ENCODE results near the gene PDE2A.

PDE2A gene

DNA sequence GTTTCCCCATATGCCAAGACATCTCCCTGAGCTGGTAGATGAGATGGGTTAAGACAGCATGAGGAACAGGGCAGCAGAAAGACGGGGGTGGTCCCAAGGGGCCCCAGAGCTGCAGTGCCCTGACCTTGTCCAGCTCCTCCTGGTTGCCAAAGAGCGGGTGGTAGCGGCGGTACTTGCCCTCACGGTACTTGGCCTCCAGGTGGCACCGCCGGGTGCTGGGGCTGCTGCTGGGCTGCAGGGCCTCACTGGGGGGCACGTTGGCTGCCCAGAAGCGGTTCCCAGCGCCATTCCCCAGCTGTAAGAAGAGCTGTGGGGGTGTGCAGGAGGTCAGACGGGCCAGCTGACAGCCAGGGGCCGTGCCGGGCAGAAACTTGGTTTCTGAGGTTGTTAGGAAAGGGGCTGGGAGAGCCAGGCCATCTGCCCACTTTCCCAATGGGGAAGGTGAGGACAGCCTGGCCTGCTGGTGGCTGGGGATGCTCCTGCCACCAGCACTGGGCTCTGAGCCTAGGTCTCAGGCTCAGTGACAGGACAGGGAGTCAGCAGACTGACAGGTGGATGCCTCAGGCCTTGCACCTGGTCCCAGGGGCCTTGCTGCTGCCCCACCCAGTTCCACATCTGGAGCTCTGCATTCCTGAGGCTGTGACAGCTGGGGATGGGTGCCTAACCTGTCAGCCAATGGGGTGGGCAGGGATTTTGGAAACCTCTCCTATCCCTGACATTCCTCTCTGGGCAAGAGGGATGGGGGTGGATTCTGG, 30.0 kb upstream of the PDE2A start:
- DNase-seq, result no peak

DNA sequence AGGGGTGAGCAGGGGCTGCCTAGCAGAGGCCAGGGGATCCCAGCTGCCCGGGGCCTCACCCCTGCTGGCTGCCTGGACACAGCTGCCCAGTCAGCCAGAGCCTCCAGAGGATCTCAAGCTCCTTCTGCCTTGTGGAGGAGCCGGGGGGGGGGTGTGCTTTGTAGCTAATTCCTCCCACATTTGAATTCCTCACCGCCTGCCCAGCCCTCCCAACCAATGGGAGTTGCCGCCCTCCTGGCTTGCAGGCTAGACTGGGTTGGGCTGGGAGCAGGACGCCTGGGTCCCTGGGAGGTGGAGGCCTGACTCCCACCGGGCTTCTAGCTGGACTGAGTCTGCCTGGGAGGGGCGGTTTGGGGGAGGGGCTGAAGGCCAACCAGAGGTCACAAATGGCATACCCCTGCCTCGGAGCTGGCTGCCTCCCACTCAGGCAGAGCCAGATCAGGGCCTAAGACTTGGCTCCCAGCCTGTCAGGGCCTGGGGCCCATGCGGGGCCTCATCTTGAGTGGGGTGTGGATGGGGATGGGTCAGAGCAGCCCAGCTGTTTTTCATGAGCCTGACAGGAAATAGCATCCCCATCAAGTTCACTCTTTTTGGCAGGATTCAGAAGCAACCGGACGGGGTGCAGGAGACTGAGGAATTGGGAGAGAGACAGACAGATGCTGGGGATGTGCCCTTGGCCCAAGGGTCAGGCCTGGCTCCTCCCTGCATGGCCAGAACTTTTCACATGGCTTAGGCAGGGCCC, 29.2 kb upstream of the PDE2A start:
- no peak for DNase-seq

GRCh38 chr11:72702577-72703241, 28.5 kb upstream of the PDE2A start:
- DNase-seq, result no peak

DNA sequence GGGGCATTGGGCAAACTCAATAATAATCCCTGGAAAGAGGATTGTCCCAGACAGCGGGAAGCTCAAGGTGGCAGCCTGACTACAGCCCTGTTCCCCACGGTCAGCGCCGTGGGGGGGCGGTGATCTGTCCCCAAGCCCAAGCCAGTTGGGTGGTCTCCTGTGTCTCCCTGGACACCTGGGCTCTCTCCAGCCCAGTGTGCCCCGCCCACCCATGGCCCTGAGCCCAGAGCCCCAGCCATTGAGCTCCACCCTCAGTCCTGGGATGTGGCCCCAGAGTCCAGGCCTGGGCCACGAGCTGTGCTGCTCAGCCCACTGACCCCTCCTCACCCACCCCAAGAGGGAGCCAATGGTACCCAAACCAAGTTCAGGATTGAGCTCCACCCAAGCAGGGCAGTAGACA, 27.9 kb upstream of the PDE2A start:
- no peak for DNase-seq

GRCh38 chr11:72701466-72701865, 27.2 kb upstream of the PDE2A start:
- no peak for DNase-seq

GRCh38 chr11:72700146-72700545, 25.9 kb upstream of the PDE2A start:
- no peak for DNase-seq

- no peak for DNase-seq
Measured at GRCh38 chr11:72697814-72698213, 23.6 kb upstream of the PDE2A start.

DNA sequence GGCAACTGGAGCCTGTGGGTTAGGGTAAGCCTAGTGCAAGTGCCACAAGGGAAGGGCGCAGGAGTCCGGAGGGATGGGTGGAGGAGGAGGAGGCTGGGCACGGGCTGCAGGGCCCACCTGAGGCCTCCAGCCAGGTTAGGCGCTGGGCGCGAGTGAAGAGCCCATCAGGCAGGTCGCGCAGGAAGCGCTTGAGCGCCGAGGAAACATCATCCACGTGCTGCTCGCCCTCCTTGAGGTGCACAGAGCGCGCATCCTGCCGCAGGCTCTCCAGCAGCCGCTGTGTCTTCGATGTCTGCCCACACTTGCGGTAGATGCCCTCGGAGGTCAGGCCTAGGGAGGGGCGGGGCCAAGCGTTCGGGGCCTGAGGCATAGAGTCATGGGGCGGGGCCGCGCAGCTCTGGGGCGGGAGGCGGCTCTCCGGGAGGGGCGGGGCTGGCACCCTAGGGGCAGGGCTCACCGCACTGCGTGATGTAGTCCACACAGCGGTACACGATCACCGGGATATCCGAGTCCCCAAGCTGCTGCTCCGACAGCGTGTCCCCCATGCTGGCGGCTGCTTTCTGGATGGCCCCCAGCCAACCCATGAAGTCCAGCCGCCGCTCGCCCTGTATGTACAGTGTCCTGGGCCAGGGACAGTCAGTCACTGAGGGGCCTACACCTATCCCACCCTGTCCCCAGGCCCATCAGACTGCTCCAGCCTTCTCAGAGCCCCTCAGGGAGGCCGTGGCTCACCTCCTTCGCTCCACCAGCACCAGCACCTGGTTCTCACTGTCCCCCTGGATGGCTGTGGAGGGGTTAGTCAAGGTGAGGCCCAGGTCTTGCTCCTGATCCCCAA, 22.9 kb upstream of the PDE2A start:
- DNase-seq, result no peak

GRCh38 chr11:72695354-72695753, 21.1 kb upstream of the PDE2A start:
- no peak for DNase-seq

GRCh38 chr11:72693271-72693968, 19.2 kb upstream of the PDE2A start:
- DNase-seq, result no peak

DNA sequence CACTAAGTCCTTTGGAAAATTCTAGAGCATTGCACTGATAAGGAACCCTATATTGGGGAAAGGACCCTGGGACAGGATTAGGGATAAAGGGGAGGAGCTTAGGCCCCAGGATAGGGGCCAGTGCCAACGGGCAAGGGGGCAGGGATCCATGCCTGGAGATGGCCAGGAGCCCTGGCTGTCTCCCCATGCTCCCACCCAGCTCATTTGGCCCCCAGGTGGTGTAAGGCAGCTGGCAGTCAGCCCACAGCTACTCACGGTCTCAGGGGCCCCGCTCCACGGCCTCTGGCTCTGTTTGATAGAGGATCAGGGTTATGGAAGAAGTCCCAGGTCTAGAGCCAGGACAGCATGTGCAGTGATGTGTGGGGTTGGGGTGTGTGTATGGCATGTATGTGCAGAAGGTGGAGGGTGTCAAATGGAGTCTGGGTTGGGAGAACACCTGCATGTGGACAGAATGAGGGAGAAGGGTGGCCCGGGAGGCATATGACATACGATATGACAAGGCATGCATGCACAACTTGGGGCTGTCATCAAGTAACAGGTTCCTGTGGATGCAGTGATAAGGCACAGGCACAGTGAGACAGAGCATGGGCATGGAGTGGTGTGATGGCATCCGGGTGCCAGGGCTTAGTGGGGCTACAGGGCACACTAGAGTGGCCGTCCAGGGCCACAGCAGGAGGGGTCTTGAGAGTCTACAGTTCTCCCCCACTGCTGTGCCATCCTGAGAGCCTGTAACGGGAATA, 18.4 kb upstream of the PDE2A start:
- no peak for DNase-seq

DNA sequence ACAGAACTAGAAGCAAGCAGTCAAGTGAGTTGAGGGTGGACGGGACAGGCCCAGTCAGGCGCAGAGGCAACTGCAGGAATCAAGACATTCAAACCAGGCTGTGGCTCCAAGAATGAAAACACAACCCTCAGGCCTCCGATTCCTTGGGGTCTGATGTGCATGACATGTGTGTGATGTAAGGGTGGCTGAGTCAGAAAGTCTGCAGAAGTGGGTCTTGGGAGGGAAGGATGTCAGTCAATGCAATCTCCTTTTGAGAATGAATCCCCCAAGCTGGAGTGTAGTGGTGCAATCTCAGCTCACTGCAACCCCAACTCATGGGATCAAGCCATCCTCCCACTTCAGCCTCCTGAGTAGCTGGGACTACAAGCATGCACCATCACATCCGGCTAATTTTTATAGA, 15.9 kb upstream of the PDE2A start:
- no peak for DNase-seq

GRCh38 chr11:72688929-72689328, 14.7 kb upstream of the PDE2A start:
- DNase-seq, result no peak

GRCh38 chr11:72688486-72688885, 14.3 kb upstream of the PDE2A start:
- DNase-seq, result no peak

GRCh38 chr11:72687326-72687725, 13.1 kb upstream of the PDE2A start:
- DNase-seq, result no peak

DNA sequence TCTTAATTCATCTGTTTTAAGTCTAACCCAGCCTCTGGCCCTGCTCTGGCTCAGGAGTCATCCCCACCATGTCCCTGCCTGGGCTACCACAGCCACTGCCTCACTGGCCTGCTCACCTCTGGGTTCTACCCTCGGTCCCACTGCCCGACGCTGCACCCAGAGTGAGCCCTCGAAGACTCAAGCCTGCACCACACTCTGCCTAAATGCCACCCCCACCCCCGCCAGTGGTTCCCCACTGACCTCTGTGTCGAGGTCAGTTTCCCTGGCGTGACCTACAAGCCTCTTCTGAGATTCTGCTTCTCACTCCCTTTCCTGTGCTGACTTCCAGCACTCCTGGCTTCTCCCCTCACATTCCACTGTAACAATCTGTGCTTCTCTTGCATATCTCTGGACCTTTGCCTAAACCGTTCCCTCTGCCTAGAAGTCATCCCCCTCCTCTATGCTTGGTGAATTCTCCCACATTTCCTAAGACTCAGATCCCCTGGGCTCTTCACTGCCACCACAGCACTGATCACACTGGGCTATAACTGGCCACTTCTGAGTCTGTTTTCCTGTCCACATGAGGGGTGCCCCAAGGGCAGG, 12.5 kb upstream of the PDE2A start:
- DNase-seq, result no peak

DNA sequence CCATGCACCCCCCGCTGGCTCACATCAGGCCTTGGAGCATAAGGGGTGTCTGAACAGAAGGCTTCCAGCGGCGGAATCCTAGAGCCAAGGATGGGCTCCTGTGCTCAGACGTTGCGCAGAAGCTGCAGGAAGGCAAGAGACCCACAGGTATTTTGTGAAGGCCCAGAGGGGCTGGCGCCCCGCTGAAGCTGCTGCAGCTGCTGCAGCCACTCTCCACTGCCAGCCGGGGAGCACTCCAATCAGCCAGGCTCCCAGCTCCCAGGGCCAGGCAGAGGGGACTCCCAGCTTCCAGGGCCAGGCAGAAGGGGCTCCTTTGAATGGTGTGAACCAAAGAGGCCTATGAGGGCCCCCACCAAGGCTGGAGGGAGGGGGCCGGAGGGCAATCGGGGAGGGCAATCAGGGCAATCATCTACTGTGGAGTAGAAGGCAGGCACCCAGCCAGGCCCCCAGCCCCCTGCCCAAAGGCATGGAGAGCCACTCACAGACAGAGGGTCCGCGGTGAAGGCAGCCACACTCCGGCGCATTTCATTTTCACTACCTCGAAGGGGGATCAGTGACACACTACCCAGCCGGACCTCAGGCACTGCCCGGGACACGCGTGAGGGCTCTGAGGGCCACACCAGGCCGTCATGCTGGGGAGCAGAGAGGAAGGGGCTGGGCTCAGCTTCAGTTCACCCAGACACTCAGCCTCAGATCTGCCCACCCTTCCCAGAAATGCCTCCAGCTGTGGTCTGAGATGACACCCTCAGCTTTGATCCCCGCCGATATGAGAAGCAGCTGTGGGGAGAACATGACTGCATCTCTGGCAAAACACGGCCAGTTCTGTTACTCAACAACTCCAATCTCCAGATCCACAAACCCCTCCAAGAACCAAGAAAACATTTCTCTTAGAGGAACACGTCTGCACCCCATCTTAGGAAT, 11.6 kb upstream of the PDE2A start:
- no peak for DNase-seq

GRCh38 chr11:72684236-72684912, 10.2 kb upstream of the PDE2A start:
- peak; percentile 16 for DNase-seq

GRCh38 chr11:72683782-72684200, 9.6 kb upstream of the PDE2A start:
- DNase-seq, result no peak

- no peak for DNase-seq
Measured at GRCh38 chr11:72682858-72683243, 8.6 kb upstream of the PDE2A start.
